Epithelial cell of prostate (primary cell): ENCODE results near the gene LTB4R2.
"Not testable (repeated sequence)": the region's sequence is repeated elsewhere in the genome, so short reads cannot be mapped to it uniquely, and the experiment has no call there.

Experiments used
- DNase-seq: peaks from one replicate; pipeline ENCODE4 v3.0.0-alpha.2; 2011; ENCODE audit warnings: low read depth, low spot score
- H3K27ac ChIP-seq: fragments of 450-650 bp; 2 replicates; pipeline ENCODE4 v1.5.1; 2017; ENCODE audit warnings: mild to moderate bottlenecking

Gene LTB4R2

DNA sequence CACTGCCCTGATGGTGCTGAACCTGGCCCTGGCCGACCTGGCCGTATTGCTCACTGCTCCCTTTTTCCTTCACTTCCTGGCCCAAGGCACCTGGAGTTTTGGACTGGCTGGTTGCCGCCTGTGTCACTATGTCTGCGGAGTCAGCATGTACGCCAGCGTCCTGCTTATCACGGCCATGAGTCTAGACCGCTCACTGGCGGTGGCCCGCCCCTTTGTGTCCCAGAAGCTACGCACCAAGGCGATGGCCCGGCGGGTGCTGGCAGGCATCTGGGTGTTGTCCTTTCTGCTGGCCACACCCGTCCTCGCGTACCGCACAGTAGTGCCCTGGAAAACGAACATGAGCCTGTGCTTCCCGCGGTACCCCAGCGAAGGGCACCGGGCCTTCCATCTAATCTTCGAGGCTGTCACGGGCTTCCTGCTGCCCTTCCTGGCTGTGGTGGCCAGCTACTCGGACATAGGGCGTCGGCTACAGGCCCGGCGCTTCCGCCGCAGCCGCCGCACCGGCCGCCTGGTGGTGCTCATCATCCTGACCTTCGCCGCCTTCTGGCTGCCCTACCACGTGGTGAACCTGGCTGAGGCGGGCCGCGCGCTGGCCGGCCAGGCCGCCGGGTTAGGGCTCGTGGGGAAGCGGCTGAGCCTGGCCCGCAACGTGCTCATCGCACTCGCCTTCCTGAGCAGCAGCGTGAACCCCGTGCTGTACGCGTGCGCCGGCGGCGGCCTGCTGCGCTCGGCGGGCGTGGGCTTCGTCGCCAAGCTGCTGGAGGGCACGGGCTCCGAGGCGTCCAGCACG lies 6.1 kb downstream of the LTB4R2 start:
- H3K27ac ChIP-seq, result no peak overlapping the region
- DNase-seq, result no peak

GRCh38 chr14:24316597-24316950 lies 6.6 kb downstream of the LTB4R2 start:
- H3K27ac ChIP-seq, result no peak overlapping the region
- no peak for DNase-seq

GRCh38 chr14:24317141-24317928 lies 7.4 kb downstream of the LTB4R2 start:
- no peak overlapping the region for H3K27ac ChIP-seq
- no peak for DNase-seq

DNA sequence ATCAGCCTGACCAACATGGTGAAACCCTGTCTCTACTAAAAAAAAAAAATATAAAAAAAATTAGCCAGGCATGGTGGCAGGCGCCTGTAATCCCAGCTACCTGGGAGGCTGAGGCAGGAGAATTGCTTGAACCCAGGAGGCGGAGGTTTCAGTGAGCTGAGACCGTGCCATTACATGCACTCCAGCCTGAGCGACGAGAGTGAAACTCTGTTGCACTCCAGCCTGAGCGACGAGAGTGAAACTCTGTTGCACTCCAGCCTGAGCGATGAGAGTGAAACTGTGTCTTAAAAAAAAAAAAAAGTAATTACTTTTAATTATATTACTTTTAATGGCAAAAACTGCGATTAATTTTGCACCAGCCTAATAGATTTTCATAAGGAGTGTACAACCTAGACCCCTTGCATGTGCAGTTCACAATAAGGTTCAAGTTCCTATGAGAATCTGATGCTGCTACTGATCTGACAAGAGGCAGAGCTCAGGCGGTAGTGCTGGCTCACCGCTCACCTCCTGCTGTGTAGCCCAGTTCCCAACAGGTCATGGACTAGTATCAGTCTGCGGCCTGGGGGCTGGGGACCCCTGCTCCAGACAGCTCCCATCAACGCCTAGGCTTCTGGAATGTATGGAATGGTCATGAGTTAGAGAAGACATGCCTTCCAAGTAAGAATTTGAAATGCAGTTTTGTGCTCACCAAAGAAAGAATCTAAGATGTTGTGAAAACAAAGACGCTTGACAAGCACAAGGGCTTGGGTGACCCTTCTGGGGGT lies 11.5 kb downstream of the LTB4R2 start:
- no peak overlapping the region for H3K27ac ChIP-seq
- DNase-seq, result no peak

DNA sequence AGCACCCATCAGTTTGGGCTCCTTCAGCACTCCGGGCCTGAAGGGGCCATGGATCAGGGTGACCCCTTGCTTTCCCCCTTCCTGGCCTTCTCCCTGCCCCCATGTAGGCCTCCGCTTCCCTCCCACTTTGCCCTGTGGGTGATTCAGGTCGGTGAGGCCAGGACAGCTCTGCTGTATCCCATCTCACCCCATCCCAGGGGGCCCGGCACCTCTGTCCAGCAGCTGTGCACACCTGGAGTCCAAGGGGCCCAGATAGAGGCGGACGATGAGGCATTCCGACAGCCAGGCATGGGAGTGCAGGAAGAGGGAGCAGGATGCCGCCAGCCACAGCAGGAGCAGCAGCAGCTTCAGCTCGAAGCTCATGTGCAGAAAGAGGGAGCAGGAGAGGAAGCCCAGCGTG lies 12.7 kb downstream of the LTB4R2 start:
- no peak for DNase-seq
- no peak overlapping the region for H3K27ac ChIP-seq

DNA sequence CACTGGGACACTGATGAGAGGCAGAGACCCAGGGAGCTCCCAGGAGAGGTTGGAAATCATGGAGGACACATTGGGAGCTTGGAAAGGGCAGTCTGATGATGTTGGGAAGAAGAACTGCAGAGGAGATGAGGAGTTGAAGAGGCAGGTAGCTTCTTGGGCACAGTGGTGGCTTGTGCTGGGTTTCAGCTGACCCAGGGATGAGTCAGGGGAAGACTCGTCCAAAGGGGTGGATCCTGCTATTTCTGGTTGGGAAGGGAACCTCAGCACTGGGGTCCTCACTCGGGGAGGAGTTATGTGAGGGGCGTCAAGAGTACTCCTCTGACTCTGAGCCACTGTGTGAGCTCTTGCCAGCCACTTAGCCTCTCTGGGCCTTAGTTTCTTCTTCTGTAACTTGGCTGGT lies 13.4 kb downstream of the LTB4R2 start:
- DNase-seq, result no peak
- H3K27ac ChIP-seq, result no peak overlapping the region

GRCh38 chr14:24324024-24324423 lies 14.1 kb downstream of the LTB4R2 start:
- DNase-seq, result no peak
- H3K27ac ChIP-seq, result no peak overlapping the region

- no peak overlapping the region for H3K27ac ChIP-seq
- no peak for DNase-seq
Observed at GRCh38 chr14:24325041-24325530, 15.1 kb downstream of the LTB4R2 start.

DNA sequence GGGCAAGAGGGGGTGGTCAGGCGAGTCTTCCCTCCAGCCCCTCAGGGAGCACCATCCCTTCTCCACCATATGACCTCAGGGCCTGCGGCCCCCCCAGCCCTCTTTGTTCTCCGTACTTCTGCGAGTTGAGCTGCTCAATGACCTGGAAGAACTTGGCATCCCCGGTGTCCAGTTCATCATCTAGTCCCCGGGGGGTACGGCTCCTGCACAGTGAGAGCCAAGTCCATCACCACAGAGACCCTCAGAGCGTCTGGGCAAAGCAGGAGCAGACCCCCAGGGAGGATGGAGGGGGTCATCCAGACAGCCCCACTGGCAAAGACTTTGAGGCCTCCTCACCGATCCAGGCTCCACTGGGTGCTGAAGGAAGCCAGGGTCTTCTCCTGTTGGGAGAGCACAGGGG lies 16.0 kb downstream of the LTB4R2 start:
- H3K27ac ChIP-seq, result no peak overlapping the region
- DNase-seq, result no peak

- DNase-seq, result no peak
- no peak overlapping the region for H3K27ac ChIP-seq
Observed at GRCh38 chr14:24327303-24327702, 17.4 kb downstream of the LTB4R2 start.

DNA sequence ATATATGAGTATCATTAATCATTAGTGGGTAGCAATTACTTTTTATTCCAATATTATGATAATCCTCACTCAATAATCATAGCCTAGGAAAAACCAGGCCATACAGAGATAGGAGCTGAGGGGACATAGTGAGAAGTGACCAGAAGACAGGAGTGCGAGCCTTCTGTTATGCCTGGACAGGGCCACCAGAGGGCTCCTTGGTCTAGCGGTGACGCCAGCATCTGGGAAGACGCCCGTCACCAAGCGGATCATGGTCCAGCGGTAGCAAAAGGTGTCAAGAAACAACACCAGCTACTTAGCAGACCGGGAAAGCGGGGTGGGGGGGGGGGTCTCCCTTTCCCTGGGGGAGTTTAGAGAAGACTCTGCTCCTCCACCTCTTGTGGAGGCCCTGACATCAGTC lies 18.0 kb downstream of the LTB4R2 start:
- not testable (repeated sequence) for DNase-seq, H3K27ac ChIP-seq

- DNase-seq, result no peak
- H3K27ac ChIP-seq, result no peak overlapping the region
Observed at GRCh38 chr14:24329073-24329663, 19.2 kb downstream of the LTB4R2 start.

GRCh38 chr14:24329736-24330135 lies 19.8 kb downstream of the LTB4R2 start:
- no peak overlapping the region for H3K27ac ChIP-seq
- no peak for DNase-seq

DNA sequence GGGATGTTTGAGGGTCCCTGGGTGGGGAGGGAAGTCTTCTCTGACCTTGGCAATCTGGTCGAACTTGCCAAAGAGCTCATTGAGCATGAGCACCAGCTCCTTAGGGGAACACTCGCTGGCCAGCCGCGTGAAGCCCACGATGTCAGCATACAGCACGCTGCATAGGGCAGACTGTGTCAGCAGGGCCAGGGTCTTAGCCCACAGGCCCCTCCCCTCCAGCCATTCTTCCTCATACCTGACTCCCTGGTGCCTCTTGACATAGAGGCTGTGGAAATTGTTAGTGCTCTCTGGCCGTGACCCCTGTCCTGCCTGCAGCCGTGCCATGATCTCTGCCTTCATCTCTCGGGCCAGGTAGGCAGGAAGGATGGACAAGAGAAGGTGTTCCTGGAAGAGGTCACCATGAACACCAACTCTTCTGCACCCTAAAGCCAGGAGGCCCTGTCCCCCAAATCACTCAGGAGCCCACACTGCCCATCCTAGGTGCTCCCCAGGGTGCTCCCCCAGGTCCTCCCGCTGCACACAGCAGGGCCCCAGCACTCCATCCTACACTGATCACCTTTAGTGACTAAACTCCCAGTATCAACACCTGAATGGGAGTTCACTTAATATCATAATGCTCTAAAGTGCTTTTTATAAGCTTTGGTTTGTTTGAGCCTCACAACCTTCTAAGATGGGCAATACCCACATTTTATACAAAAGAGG lies 21.2 kb downstream of the LTB4R2 start:
- H3K27ac ChIP-seq, result no peak overlapping the region
- DNase-seq, result no peak

DNA sequence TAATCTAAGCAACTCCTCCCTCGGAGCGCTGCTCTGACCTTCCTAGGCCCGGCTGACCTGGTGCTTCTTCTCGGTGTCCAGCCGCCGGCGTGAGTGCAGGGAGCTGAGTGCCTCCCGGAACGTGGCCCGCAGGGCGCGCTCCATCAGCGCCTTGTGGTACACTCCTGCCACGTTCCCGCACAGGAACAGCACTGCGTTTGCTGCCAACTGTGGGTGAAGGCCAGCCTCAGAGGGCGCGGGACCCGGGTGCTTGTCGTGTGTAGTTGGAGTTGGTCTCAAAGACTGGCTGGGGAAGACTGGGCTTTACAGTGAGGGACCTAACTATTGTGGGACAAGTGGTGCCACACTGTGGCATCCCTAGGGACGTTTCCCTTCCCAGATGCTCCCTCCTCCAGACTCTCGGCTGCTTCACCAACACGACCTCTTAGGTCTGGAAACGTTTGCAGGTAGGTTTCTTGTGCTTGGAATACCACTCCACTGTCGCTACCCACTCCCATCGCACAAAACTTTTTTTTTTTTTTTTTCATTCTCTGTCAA lies 21.9 kb downstream of the LTB4R2 start:
- H3K27ac ChIP-seq, result no peak overlapping the region
- no peak for DNase-seq

- H3K27ac ChIP-seq, result no peak overlapping the region
- DNase-seq, result no peak
Observed at GRCh38 chr14:24332268-24332993, 22.5 kb downstream of the LTB4R2 start.

GRCh38 chr14:24334431-24335291 lies 24.7 kb downstream of the LTB4R2 start, which contains the start of gene ADCY4:
TSS of gene ADCY4 (minus strand) at chr14:24335071. CDS start at chr14:24334652, 419 bp downstream.
- peak within 1 kb of the TSS; percentile 25 for H3K27ac ChIP-seq

More at GRCh38 chr14:24334431-24335291, 24.7 kb downstream of the LTB4R2 start, which contains the start of gene ADCY4:
- DNase-seq, result no peak
